CD4-positive, alpha-beta T cell treated with Interleukin-6 at 100 ng/mL for 8 hours (primary cell): Measurements from ENCODE around the gene DZIP1L.
"Not testable (repeated sequence)": the region's sequence is repeated elsewhere in the genome, so short reads cannot be mapped to it uniquely, and the experiment has no call there.

Experiments
- DNase-seq: peaks from one replicate; pipeline ENCODE4 v3.0.0-alpha.2; 2020; ENCODE audit warnings: mixed read lengths, low spot score

DZIP1L gene, protein sequence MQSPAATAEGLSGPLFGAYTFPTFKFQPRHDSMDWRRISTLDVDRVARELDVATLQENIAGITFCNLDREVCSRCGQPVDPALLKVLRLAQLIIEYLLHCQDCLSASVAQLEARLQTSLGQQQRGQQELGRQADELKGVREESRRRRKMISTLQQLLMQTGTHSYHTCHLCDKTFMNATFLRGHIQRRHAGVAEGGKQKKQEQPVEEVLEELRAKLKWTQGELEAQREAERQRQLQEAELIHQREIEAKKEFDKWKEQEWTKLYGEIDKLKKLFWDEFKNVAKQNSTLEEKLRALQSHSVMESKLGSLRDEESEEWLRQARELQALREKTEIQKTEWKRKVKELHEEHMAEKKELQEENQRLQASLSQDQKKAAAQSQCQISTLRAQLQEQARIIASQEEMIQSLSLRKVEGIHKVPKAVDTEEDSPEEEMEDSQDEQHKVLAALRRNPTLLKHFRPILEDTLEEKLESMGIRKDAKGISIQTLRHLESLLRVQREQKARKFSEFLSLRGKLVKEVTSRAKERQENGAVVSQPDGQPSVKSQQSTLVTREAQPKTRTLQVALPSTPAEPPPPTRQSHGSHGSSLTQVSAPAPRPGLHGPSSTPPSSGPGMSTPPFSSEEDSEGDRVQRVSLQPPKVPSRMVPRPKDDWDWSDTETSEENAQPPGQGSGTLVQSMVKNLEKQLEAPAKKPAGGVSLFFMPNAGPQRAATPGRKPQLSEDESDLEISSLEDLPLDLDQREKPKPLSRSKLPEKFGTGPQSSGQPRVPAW

DNA sequence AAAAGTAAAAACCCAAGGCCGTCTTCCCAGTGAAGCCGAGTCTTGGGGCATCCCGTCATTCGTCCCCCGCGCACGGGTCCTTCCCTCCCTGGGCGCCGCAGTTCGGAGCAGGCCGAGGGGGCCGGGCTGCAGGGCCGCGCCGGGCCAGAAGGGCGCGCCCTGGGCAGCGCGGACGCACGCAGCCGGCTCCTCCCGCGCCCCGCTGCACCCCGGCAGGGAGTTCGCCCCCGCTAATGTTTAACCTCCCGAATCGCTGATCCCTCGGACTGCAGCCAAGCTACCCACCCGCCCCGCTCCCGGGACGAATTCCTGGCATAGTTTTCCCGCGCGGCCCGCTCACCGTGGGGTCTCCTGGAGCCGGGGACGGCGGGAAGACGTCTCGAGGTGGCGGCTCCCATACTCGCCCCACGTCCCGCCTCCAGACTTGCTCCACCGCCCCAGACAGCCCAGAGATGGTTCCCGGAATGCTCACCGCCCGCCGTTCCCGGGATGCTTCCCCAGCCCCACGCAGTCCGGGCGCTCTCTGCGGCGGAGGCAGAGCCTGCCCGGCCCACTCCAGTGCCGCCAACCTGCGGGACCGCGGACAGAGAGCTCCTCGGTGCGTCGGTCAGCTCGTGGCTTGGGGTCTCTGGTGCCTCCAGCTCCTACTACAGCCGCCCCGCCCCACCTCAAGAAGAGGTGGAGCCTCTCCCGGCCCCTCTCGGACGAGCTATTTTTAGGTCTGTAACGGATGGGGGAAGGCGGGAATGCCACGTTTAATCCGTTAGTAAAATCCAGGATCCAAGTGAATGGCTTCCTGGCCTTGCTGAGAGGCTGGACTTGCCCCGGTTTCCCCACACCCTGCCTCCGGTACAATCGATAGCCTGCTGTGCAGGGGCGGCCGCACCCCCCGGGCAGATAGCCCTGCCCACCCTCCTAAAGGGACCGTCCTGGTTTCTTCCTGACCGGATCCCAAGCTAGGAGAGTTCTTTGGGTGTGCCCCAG lies at the start of gene DZIP1L:
TSS of gene DZIP1L (minus strand) at position 621 of the 984 bp plus-strand sequence. CDS start 11,637 bp downstream, outside the sequence.
- no peak for DNase-seq

DNA sequence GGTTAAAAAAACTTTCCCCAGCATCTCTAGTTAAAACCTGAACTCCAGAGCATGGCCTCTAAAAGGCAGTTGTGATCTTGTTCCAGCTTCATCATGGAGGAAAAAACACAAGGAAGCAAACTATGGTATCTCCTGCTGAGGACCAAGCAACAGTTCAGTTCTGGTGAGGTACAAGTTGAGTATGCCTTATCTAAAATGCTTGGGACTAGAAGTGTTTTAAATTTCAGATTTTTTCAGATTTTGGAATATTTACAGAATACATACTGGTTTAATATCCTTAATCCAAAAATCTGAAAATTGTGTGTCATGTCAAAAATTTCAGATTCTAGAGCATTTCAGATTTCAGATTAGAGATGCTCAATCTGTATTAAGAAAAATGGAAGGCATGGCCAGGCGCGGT lies 49.7 kb upstream of the DZIP1L start:
- DNase-seq = no peak

DNA sequence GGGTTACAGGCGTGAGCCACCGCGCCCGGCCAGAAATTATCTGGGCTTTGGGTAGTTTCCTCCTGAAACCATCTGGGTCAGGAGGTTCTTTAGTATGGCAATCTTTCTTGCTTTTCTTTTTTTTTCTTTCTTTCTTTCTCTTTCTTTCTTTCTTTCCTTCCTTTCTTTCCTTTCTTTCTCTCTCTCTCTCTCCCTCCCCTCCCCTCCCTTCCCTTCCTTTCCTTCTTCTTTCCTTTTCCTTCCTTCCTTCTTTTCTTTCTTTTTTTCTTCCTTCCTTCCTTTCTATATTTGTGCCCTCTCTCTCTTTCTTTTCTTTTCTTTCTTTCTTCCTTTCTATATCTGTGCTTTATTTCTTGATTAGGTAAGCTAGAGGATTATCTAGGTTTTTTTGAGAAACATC lies 42.3 kb upstream of the DZIP1L start:
- no peak for DNase-seq

DNA sequence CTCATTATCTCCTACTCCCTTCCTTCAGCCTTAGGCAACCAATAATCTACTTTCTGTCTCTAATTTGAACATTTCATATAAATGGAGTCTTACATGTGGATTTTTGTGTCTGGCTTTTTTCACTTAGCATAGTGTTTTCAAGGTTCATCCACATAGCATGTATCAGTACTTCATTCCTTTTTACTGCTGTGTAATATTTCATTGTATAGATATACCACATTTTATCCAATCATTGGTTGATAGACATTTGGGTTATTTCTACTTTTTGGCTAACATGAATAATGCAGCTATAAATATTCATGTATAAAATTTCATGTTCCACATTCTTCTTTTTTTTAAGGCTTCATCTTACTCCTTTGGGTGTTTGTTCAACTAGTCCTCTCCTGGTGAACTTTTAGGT lies 39.1 kb upstream of the DZIP1L start:
- no peak for DNase-seq

DNA sequence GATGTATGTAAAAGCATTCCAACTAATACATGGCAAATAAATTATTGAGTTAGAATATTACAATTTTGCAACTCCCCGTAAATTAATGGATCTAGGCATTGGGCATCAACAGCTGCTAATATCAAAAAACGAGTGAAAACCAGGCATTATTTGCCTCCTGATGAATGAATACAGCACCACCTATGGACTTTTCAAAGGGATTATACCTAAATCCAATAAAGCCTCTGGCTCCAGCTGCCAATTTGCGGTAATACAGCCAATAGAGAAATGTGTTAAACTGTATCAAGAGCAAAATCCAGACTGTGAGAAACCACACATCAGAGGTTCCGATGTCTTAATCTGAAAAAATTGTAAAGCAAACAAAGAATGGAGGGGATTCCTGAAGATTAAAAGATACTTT lies 33.1 kb upstream of the DZIP1L start:
- DNase-seq = no peak

DNA sequence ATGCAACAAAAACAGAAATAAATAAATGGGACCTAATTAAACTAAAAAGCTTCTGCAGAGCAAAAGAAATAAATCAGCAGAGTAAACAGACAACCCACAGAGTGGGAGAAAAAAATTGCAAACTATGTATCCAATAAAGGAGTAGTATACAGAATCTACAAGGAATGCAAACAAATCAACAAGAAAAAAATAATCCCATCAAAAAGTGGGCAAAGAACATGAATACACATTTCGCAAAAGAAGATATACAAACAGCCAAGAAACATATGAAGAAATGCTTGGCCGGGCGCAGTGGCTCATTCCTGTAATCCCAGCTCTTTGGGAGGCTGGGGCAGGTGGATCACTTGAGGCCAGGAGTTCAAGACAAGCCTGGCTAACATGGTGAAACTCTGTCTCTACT lies 26.8 kb upstream of the DZIP1L start:
- not testable (repeated sequence) for DNase-seq

DNA sequence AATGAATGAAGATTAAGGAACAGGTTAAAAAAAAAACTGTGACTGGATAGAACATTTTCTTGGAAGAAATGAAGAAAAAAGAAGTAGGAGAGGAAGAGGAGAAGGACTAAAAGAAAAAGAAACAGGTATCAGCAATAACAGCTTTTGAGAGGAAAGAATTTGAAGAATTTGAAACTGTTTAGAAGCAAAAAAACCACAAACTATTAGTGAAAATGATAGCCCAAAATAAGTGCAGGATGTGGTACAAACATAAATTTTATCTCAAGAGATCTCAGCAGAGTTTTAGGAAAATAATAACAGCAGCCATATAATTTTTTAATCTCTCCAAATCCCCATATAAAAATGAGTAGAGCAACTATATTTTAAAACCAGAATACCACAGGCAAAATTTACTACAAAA lies 25.5 kb upstream of the DZIP1L start:
- DNase-seq = no peak

DNA sequence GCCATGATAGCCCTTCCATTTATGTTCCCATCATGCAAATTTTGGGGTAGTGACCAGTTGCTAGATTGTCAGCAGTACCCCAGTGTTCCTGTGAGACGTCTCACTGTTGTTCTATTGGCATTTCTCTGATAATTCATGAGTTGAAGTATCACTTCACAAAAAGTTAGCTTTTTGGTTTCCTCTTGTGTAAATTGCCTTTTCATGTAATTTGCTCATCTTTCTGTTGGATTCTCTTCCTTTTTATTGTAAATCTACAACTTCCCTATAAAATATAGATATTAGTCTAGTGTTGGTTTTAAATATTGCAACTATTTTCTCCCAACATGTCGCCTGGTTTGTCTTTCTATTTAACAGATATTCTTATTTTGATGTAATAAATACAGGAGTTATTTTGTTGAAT lies 24.3 kb upstream of the DZIP1L start:
- no peak for DNase-seq

DNA sequence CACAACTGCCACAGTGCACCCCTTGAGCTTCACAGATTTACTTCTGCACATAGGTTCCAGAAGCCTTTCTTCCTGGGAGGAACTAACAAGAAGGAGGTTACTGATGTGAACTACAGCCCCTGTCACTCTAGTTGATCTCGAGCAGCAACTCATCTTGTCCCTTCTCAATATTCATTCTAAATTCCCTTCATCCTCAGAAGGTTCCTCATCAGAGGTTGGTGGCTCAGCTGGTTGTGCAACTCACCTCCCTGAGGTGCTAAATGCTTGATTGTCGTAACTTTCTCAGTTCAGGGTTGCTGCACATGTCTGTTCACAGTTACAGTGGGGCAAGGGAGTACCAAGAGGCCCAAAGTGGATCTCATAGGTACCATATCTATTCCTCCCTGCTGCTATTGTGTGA lies 22.5 kb upstream of the DZIP1L start:
- no peak for DNase-seq

DNA sequence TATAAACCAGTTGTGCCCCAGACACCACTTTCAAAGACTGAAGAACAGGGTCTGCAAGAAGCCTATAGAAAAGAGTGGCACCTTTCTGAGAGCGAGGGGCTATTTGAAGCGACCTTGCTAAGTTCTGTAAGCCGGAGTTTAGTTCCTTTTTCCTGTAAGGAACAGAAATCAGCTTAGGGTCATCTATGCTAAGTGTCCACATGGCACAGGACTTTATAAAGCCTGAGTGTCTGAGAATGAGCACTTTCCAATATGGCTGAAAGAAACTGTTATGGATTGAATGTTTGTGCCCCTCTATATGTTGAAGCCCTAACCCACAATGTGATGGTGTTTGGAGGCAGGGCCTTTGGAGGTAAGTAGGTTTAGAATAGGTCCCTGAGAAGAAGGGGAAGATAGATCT lies 20.8 kb upstream of the DZIP1L start:
- no peak for DNase-seq

DNA sequence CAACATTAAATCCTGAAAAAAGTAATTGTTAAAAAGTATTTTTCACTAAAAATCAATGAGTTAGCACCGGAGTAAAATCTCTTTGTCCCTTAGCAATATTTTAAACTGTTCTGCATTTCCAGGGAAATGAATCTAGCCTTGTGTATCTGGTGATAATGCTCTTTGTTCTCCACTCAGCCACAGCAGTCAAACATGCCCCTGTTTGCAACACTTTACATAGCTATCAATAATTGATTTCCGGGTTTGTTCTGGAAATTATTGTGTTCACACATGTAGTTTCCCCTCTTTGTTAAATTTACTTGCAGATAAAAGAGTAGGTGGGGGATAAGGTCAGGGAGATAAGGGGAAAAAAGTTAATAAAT lies 20.4 kb upstream of the DZIP1L start:
- DNase-seq = no peak

DNA sequence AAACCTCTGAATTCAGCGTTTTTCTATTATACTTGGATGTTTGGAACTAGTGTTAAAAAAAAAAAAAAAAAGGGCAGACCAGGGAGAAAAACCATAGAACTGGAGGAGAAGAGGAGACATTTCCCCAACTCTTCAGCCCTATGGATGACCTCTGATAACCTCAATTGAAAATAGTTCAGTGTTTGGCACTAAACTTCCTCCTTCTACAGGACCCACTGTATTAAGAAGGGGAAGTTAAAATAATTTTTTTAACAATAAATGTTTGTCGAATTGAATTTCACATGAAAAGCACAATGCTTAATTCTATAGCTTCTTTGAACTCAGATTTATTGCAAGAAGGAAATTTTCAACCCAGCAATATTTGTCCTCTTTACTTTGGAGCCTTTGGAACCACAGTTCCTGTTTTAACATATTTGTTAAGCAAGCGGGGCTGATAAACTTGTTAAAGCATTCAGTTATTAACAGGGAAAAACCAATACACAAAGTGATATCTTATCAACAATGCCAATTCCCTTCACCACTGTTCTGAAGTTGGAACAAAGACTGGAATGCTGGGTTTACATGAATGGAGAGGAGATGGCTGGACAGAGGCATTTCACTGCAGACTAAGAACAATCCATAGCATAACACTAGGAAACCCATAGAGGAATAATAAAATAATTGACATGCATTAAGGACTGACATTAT lies 19.9 kb upstream of the DZIP1L start:
- no peak for DNase-seq

DNA sequence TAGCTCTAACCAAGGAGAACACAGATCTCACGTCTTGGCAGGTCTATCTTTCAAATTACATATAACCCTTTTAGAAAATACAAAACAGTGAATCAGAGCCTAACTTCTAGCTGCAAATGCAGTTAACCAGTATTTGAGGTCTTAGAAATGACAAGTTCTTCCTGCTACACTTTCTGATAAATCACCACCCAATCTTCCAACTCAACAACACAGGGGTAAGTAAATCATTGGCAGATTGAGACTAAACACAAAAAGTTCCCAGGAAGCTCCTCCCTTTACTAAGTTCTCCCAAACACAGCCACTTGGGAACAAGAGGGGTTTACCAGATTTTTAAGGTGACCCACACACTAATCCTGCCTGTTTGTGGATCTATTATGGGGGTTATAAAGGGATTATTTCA lies 16.8 kb upstream of the DZIP1L start, which contains the start of gene A4GNT:
TSS of gene A4GNT (minus strand) at position 152 of the 400 bp plus-strand sequence. CDS start 1,134 bp downstream, outside the sequence.
- DNase-seq = no peak

DNA sequence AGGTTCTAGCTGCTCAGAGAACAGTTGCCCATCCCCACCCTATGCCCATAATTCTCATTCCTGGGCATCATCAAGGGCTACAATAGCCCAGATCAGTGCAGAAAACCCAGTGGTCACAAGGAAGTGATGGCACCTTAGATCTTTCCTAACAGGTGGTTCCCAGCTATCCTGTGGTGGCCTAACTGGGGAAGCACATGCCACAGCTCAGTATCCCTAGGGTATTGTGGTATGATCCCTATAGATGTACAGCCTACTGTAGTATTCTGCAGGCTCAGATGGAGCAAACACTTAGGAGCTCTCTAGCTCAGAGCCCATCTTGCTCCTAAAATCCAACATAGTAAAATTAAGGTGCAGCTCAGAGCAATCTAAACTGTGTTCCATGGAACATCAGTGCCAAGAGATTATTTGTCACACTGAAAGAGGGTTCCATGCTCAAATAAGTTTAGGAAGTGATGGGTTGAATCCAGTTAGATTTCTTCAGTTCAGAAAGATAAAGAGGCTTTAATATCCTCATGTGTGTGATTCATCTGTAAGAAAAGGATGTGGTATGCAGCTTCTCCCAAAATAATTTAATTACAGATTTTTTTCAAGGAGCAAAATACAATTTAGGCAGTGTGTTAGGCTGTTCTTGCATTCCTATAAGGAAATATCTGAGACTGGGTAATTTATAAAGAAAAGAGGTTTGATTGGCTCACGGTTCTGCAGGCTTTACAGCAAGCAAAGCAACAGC lies 12.4 kb upstream of the DZIP1L start:
- DNase-seq = no peak

DNA sequence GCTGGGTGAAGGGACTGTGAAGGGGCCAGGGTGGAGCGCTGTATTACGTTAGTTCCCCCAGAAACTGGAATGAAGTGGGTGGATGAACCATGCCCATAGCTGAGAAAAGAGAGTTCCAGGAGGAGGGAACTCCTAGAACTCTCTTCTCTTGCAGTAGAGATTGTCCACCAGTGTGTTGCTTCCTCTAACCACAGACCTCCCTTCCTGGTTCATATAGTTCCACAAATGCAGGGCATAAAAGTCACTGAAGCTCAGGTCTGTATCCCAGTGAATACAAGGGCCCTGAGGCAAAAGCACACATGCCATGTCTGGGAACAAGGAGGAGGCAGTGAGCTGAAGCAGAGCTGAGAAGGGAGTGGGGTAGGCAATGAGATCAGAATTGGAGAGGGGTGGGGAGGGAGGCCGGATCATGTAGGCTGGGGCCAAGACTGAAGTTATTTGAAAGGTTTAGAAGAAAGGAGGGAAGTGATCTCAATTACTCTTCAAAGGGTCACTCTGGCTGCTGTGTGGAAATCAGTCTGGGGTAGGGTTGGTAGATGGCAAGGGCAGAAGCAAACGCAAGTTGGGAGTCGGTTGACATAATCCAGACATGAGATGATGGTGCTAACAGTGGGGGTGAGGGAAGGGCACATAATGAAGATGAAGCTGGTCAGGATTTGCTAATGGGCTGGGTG lies 10.3 kb upstream of the DZIP1L start:
- DNase-seq = no peak

DNA sequence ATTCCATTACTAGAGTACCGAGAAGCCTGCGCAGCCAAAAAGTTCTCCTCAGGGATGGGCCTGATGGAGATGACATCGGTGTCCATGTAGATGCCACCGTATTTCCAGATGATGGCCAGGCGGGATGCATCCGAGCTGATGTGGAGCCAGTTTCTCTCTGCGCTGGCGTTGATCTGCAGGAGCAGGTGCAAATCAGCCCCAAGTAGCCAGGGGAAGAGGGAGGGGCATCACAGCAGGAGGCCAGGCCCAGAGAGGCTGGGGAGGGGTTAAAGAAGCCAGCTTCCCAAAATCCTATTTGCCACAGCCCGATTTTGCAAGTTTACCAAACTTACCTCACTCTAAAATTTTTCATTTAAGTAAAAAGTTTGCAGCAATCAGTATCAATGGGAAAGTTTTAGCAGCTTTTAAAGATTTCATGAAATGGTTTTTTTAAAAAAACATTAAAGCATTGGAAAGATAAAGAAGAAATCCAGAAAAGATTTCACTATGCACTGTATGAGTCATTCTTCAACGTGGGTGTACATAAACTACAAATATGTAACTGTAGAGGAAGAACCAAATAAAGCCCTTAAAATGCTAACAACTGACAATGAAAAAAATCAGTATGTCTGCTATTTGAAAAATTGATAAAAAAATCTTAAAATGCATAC lies 9.4 kb upstream of the DZIP1L start:
- no peak for DNase-seq

DNA sequence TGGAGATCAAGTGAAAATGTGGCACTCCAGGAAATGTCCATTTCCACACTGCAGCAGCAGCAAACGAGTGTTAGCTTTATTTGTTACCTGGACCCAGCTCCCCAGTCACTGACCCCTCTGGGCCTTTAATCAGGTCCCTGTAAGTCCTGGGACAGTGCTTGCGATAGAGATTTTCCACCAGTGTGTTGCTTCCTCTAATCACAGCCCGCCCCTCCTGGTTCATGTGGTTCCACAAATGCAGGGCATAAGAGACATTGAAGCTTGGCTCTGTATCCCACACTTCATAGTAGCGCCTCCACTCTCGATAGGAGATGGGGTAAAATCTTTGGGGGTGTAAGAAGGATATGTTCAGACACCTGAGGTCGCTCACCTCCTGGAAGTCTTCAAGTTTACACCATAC lies 8.8 kb upstream of the DZIP1L start:
- no peak for DNase-seq

DNA sequence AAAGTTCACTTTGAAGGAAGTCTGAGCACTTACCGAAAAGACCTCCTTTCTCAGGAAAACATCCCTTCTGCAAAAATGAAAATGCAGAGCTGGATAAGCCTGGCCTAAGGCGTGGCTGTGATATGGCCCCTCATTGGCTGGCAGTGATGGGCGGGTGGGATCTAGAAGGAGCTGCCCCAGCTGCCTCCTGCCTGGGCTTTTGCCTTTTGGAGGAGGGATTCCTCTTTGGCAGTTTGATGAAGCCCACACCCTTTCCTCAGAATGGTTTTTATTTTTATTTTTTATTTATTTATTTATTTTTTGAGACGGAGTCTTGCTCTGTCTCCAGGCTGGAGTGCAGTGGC lies 4.0 kb upstream of the DZIP1L start:
- DNase-seq = no peak

DNA sequence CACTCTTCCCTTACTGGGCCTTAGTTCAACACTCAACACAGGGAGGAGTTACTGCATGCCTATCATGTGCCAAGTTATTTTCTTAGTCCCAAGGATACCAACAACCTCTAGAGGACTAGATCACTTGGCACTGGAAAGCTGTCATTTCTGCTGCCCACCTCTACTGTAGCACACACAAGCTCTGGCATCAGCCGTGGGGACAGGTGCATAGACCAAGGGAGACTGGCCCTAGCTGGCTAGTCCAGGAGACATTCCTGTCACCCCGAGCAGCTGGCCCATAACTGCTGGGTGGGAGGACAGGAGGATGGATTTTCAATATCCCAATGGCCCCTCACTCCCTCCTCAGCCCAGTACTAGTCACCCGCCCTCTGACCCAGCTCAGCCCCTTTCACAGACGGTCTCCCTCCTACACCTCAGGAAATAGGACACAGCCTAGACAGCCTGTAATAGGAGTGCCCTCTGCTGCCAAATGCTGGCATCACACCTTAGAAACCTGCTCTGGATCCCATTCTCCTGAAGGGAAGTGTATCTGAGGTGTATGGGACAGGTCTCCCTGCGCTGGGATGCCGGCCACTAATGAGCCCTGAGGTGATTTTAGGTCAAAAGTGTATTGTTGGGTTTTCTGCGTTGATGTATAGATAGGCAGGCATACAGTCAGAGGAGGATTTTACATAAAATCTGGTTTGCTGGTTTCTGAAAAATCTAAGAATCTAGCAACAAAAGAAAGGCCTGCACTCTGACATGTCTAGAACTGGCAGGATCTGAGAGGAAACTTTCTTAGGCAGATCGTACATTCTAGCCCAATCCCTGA lies 3.4 kb upstream of the DZIP1L start:
- DNase-seq = peak; percentile 21
